Measurements from ENCODE around the gene DCUN1D2. TPM values are rescaled to one million over a fixed set of nuclear protein-coding genes. Genes with fewer than 3 reads are reported as not detected.

The DCUN1D2 gene
- polyA plus RNA-seq, 3 donors, result 3.1 to 16.7 (median 6.1) TPM

DNA sequence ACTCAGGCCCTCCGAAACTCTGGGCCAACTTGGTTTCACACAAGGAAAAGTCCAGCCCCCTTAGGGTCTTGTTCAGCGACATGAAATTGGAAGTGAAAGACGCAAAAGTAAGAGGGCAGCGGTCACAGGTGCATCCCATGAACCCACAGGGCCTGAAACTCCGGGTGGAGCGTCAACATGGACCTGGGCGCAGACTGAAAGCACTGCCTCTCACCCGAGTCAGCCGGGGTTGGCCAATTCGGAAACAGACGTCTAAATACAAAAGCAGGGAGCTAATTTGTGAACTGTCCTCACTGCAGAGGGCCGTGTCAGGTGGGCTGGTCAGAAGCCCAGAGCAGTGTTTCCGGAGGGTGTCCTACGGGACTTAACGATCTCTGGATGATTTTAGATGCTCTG, 63.9 kb downstream of the DCUN1D2 start:
- H3K4me2 ChIP-seq (replicated peaks; ENCODE audit: extremely low read depth, low read length, poor library complexity, severe bottlenecking), result no peak overlapping the region
- H2AFZ ChIP-seq (ENCODE audit: insufficient read depth, low read depth, low read length, poor library complexity, severe bottlenecking), result no peak overlapping the region
- H4K20me1 ChIP-seq (ENCODE audit: insufficient read depth, low read length), result no peaks in the 10 kb centered on the region
- no peak overlapping the region for H3K4me3 ChIP-seq (replicated peaks in 1 of 3; ENCODE audit: low read depth in 2 of 3, low read length in 3 of 3)
- no peaks in the 10 kb centered on the region for H3K9me3 ChIP-seq (replicated peaks in 1 of 2; ENCODE audit: control insufficient read depth in 1 of 2, insufficient read depth in 1 of 2, low read length in 2 of 2)
- no peaks in the 10 kb centered on the region for H3K27me3 ChIP-seq (ENCODE audit: control insufficient read depth in 2 of 2, insufficient read depth in 2 of 2, low read length in 2 of 2)
- no peak overlapping the region for H3K27ac ChIP-seq (ENCODE audit: low read depth in 1 of 2, low read length in 2 of 2)
- no peaks in the 10 kb centered on the region for H3K79me2 ChIP-seq (ENCODE audit: insufficient read depth, low read length)
- Mint-ChIP-seq H3K9me3 (peaks cover 0 to 4% (median 0%) of the 10 kb centered on the region in 7 donors), H3K4me3 (no peak overlapping the region), H3K27ac (no peak overlapping the region), H3K36me3 (peaks cover 0 to 2% of the 10 kb centered on the region in 2 donors), H3K4me1 (no peaks in the 10 kb centered on the region), H3K27me3 (ENCODE audit: low read depth in 3 of 3) (peaks cover 0 to 5% (median 2%) of the 10 kb centered on the region in 3 donors)
- DNase-seq, result no peak
- no peak overlapping the region for H3K9ac ChIP-seq (ENCODE audit: insufficient read depth, low read length, poor library complexity, severe bottlenecking)
- WGBS (ENCODE audit: insufficient coverage), result 95% methylated on average over 15 of the region's 15 CpGs
- intact Hi-C loops (cut with micrococcal nuclease), result no loop called here
- no peaks in the 10 kb centered on the region for H3K4me1 ChIP-seq (ENCODE audit: control insufficient read depth in 1 of 2, insufficient read depth in 2 of 2, low read length in 2 of 2)
- H3K36me3 ChIP-seq (replicated peaks in 1 of 2; ENCODE audit: control insufficient read depth in 1 of 2, insufficient read depth in 2 of 2, low read length in 2 of 2), result no peaks in the 10 kb centered on the region
- TF ChIP-seq, protein P1, sequence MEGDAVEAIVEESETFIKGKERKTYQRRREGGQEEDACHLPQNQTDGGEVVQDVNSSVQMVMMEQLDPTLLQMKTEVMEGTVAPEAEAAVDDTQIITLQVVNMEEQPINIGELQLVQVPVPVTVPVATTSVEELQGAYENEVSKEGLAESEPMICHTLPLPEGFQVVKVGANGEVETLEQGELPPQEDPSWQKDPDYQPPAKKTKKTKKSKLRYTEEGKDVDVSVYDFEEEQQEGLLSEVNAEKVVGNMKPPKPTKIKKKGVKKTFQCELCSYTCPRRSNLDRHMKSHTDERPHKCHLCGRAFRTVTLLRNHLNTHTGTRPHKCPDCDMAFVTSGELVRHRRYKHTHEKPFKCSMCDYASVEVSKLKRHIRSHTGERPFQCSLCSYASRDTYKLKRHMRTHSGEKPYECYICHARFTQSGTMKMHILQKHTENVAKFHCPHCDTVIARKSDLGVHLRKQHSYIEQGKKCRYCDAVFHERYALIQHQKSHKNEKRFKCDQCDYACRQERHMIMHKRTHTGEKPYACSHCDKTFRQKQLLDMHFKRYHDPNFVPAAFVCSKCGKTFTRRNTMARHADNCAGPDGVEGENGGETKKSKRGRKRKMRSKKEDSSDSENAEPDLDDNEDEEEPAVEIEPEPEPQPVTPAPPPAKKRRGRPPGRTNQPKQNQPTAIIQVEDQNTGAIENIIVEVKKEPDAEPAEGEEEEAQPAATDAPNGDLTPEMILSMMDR (IDR thresholded peaks at IDR 0.05), result no peak

DNA sequence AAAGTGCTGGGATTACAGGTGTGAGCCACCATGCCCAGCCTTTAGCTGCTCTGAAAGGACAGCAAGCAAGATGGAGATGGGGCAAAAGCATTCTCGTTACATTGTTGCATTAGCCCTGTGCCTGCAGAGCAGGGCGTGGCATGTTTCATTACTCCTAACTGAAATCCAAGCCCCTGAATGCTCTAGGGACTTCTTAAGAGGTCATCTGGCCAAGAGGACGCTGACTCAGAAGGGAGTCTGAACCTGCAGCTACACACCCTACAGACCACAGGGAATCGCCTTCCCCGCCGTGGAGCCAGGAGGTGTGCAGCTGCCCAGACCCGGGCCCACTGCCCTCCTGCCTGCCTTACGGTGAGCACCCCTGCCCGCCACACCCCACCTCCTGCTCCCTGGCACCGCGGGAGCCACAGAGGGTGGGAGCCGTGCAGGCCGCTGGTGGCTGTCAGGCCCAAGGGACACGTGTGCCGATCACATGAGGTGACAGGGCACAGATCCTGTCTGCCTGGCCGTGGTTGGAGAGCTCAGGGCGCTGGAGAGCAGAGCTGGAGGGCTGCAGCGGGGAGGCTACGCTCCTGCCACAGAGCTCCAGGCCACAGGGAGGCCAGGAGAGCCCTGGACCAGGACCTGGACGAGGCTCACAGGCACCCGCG, 64.4 kb downstream of the DCUN1D2 start:
- intact Hi-C loops (cut with micrococcal nuclease), result no loop called here
- H3K4me2 ChIP-seq (replicated peaks; ENCODE audit: extremely low read depth, low read length, poor library complexity, severe bottlenecking), result no peak overlapping the region
- DNase-seq, result no peak
- Mint-ChIP-seq H3K4me3 (no peak overlapping the region), H3K27ac (no peak overlapping the region), H3K27me3 (ENCODE audit: low read depth in 3 of 3) (peaks cover 0 to 5% (median 2%) of the 10 kb centered on the region in 3 donors), H3K4me1 (no peaks in the 10 kb centered on the region), H3K9me3 (peaks cover 0 to 4% (median 0%) of the 10 kb centered on the region in 7 donors), H3K36me3 (peaks cover 0 to 2% of the 10 kb centered on the region in 2 donors)
- no peak overlapping the region for H3K9ac ChIP-seq (ENCODE audit: insufficient read depth, low read length, poor library complexity, severe bottlenecking)
- H4K20me1 ChIP-seq (ENCODE audit: insufficient read depth, low read length), result no peaks in the 10 kb centered on the region
- WGBS (ENCODE audit: insufficient coverage), result 95% methylated on average over 20 of the region's 22 CpGs
- H3K4me3 ChIP-seq (replicated peaks in 1 of 3; ENCODE audit: low read depth in 2 of 3, low read length in 3 of 3), result no peak overlapping the region
- no peaks in the 10 kb centered on the region for H3K36me3 ChIP-seq (replicated peaks in 1 of 2; ENCODE audit: control insufficient read depth in 1 of 2, insufficient read depth in 2 of 2, low read length in 2 of 2)
- no peak overlapping the region for H2AFZ ChIP-seq (ENCODE audit: insufficient read depth, low read depth, low read length, poor library complexity, severe bottlenecking)
- H3K79me2 ChIP-seq (ENCODE audit: insufficient read depth, low read length), result no peaks in the 10 kb centered on the region
- H3K27me3 ChIP-seq (ENCODE audit: control insufficient read depth in 2 of 2, insufficient read depth in 2 of 2, low read length in 2 of 2), result no peaks in the 10 kb centered on the region
- H3K27ac ChIP-seq (ENCODE audit: low read depth in 1 of 2, low read length in 2 of 2), result no peak overlapping the region
- H3K4me1 ChIP-seq (ENCODE audit: control insufficient read depth in 1 of 2, insufficient read depth in 2 of 2, low read length in 2 of 2), result no peaks in the 10 kb centered on the region
- TF ChIP-seq, protein P1 (IDR thresholded peaks at IDR 0.05), result no peak
- H3K9me3 ChIP-seq (replicated peaks in 1 of 2; ENCODE audit: control insufficient read depth in 1 of 2, insufficient read depth in 1 of 2, low read length in 2 of 2), result no peaks in the 10 kb centered on the region
